ENCODE measurements around the gene PRRC2B. TPM values are rescaled to one million over a fixed set of nuclear protein-coding genes. Genes with fewer than 3 reads are reported as not detected.

PRRC2B gene
- total and polyA plus RNA-seq, 2 of the 13 experiments (the other 11 are each of a cell fraction or from before 2014, with no cell fraction given): 20.8 to 37.4 TPM

DNA sequence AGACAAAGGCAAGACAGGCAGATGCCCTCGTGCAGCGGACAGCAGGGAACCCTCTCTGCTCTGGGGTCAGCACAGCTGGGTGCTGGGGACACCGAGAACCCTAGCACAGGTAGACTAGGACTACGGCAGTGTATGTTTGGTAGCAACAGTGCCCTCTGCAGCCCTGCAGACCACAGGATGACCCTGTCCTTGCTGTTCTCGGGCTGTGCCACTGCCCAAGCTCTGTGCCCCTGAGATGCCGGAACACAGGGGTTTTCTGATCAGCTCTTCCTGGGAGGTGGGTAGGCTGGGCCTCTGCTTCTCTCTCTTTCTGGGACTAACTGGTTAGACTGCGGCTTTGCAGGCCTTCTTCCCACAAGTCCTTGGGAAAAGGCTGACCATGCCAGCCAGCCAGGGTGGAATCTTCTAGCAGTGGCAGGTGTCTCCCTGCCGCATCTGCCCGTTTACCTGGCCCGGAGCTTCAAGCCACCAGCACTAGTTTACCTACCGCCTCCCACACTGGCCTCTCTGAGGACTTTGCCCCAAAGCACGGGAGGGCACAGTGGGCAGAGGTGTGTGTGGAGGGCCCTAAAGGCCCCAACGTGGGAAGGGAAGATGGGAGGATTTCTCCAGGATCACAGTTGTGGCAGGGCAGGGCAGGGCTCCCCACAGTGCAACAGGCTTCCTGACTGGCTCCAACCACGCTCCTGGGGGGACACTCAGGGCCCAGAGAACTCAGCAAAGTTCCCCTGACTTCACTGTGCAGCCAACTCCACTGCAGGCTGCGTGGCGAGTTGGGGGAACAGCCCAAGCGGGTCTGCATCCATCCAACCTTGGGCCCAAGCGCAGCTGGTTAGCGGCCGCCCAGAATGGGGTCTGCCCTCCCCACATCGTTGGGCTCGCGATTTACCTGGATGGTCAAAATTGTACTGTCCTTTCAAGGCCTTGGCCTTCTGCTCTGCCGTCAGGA, 136.0 kb downstream of the PRRC2B start (continued):
- TF ChIP-seq SETDB1 (CRISPR knock-in tag; IDR thresholded peaks at IDR 0.05; ENCODE audit: borderline replicate concordance): no peak
- TF ChIP-seq PTBP1 (IDR thresholded peaks at IDR 0.05; ENCODE audit: low read depth, low read length, poor library complexity, severe bottlenecking): no peak
- no peak for TF ChIP-seq ZNF225 (CRISPR knock-in tag; IDR thresholded peaks at IDR 0.05)
- TF ChIP-seq TMF1 (CRISPR knock-in tag; IDR thresholded peaks at IDR 0.05; ENCODE audit: low read depth): no peak
- no peak for TF ChIP-seq RELA (CRISPR knock-in tag; IDR thresholded peaks at IDR 0.05)
- no peak for TF ChIP-seq ZZZ3 (CRISPR knock-in tag; IDR thresholded peaks at IDR 0.05; ENCODE audit: borderline replicate concordance)
- TF ChIP-seq ZFY (CRISPR knock-in tag; IDR thresholded peaks at IDR 0.05): 0 out of 2 replicates have a peak, but pooled peaks have one; percentile 50
- no peak for TF ChIP-seq ZNF253 (CRISPR knock-in tag; IDR thresholded peaks at IDR 0.05; ENCODE audit: borderline replicate concordance)
- no peak; the same call in 1 of the 2 replicates for TF ChIP-seq ZBTB7A (CRISPR knock-in tag; IDR thresholded peaks at IDR 0.05)
- TF ChIP-seq ZNF614 (CRISPR knock-in tag; IDR thresholded peaks at IDR 0.05; ENCODE audit: borderline replicate concordance): no peak
- TF ChIP-seq NCOR1 (IDR thresholded peaks at IDR 0.05; ENCODE audit: borderline replicate concordance, low read length): no peak
- TF ChIP-seq, protein P1, sequence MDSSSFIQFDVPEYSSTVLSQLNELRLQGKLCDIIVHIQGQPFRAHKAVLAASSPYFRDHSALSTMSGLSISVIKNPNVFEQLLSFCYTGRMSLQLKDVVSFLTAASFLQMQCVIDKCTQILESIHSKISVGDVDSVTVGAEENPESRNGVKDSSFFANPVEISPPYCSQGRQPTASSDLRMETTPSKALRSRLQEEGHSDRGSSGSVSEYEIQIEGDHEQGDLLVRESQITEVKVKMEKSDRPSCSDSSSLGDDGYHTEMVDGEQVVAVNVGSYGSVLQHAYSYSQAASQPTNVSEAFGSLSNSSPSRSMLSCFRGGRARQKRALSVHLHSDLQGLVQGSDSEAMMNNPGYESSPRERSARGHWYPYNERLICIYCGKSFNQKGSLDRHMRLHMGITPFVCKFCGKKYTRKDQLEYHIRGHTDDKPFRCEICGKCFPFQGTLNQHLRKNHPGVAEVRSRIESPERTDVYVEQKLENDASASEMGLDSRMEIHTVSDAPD (CRISPR knock-in tag; IDR thresholded peaks at IDR 0.05): no peak
- no peak for TF ChIP-seq CHCHD3 (CRISPR knock-in tag; IDR thresholded peaks at IDR 0.05)
- TF ChIP-seq SMARCC2 (IDR thresholded peaks at IDR 0.05): no peak
- TF ChIP-seq, protein P2, sequence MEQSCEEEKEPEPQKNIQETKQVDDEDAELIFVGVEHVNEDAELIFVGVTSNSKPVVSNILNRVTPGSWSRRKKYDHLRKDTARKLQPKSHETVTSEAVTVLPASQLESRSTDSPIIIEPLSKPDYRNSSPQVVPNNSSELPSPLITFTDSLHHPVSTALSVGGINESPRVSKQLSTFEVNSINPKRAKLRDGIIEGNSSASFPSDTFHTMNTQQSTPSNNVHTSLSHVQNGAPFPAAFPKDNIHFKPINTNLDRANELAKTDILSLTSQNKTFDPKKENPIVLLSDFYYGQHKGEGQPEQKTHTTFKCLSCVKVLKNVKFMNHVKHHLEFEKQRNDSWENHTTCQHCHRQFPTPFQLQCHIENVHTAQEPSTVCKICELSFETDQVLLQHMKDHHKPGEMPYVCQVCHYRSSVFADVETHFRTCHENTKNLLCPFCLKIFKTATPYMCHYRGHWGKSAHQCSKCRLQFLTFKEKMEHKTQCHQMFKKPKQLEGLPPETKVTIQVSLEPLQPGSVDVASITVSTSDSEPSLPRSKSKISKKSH (CRISPR knock-in tag; IDR thresholded peaks at IDR 0.05; ENCODE audit: borderline replicate concordance): 0 out of 2 replicates have a peak, but pooled peaks have one; percentile 15
- TF ChIP-seq, protein P3, sequence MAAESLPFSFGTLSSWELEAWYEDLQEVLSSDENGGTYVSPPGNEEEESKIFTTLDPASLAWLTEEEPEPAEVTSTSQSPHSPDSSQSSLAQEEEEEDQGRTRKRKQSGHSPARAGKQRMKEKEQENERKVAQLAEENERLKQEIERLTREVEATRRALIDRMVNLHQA (CRISPR knock-in tag; IDR thresholded peaks at IDR 0.05): no peak
- 0 out of 2 replicates have a peak, but pooled peaks have one; percentile 17 for TF ChIP-seq ZNF782 (CRISPR knock-in tag; IDR thresholded peaks at IDR 0.05; ENCODE audit: borderline replicate concordance)
- no peak for TF ChIP-seq MATR3 (CRISPR knock-in tag; IDR thresholded peaks at IDR 0.05)
- no peak for TF ChIP-seq ZSCAN30 (CRISPR knock-in tag; IDR thresholded peaks at IDR 0.05)
- TF ChIP-seq ZNF160 (CRISPR knock-in tag; IDR thresholded peaks at IDR 0.05): no peak
- TF ChIP-seq, protein P4, sequence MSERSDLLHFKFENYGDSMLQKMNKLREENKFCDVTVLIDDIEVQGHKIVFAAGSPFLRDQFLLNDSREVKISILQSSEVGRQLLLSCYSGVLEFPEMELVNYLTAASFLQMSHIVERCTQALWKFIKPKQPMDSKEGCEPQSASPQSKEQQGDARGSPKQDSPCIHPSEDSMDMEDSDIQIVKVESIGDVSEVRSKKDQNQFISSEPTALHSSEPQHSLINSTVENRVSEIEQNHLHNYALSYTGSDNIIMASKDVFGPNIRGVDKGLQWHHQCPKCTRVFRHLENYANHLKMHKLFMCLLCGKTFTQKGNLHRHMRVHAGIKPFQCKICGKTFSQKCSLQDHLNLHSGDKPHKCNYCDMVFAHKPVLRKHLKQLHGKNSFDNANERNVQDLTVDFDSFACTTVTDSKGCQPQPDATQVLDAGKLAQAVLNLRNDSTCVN (CRISPR knock-in tag; IDR thresholded peaks at IDR 0.05; ENCODE audit: borderline replicate concordance): no peak
- no peak for TF ChIP-seq GZF1 (CRISPR knock-in tag; IDR thresholded peaks at IDR 0.05)
- TF ChIP-seq, protein P5, sequence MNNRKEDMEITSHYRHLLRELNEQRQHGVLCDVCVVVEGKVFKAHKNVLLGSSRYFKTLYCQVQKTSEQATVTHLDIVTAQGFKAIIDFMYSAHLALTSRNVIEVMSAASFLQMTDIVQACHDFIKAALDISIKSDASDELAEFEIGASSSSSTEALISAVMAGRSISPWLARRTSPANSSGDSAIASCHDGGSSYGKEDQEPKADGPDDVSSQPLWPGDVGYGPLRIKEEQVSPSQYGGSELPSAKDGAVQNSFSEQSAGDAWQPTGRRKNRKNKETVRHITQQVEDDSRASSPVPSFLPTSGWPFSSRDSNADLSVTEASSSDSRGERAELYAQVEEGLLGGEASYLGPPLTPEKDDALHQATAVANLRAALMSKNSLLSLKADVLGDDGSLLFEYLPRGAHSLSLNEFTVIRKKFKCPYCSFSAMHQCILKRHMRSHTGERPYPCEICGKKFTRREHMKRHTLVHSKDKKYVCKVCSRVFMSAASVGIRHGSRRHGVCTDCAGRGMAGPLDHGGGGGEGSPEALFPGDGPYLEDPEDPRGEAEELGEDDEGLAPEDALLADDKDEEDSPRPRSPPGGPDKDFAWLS (CRISPR knock-in tag; IDR thresholded peaks at IDR 0.05; ENCODE audit: borderline replicate concordance): no peak
